NCI-H1092 (cell line): ENCODE measurements around the gene MRPS23.

Experiments used
- DNase-seq: peaks from one replicate; lab custom pipeline; 2025; lab: John Stamatoyannopoulos, UW

Gene MRPS23

DNA sequence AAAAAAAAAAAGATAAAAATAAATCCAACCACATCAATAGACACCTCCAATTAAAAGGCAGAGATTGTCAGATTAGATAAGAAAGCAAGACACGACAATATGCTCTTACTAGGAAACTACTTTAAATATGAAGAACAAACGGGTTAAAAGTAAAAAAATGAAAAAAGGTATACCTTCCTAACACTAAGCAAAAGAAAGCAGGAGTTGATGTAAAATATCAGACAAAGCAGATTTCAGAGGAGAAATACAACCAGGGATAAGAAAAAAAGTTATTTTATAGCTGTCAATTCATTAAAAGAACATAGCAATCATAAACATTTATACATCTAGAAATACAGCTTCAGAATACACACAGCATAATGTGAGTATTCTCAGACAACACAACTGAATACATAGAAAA, 55.0 kb downstream of the MRPS23 start:
- no peak for DNase-seq

DNA sequence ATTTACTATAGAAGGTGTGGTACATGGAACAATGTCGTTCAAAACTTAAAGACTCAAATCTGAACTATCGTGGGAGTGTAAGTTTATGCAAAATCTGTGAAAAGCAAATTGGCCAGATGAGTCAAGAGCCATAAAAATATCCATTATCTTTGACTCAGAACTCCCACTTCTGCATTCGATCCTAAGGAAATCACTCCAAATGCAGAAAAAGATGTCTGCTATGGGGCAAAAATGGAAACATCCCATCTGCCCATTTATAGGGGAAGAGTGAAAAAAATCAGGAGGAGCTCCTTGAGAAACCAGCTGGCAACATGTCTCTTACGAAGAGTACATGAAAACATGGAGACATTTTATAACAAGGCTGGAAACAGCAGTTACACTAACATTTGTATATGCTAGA, 61.1 kb downstream of the MRPS23 start:
- no peak for DNase-seq

- DNase-seq = no peak
These were observed 64.8 kb downstream of the MRPS23 start for GRCh38 chr17:57785022-57785421.
